ENCODE data around the gene S1PR5.

DNA sequence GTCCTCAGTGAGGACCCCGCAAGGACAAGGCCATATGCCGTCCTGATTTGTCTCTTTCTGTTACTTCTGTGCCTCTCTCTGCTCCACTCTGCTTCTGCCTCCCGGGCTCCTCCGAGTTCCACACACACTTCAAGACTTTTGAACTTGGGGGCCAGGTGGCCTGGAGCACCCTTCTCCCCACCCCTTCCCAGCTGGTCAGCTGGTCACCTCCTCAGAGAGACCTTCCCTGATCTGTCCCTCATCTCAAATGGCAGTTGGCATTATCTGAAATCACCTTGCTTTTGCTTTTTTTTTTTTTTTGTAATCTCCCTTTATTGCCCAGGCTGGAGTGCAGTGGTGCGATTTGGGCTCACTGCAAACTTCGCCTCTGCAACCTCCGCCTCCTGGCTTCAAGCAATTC is 2.2 kb upstream of the S1PR5 start:
- TF ChIP-seq SP1 (IDR thresholded peaks at IDR 0.05) (no peak), FOXA1 (IDR thresholded peaks at IDR 0.05) (no peak), FOXM1 (IDR thresholded peaks at IDR 0.05; ENCODE audit: borderline replicate concordance) (no peak), CTBP1 (IDR thresholded peaks at IDR 0.05; ENCODE audit: borderline replicate concordance) (no peak), SUZ12 (IDR thresholded peaks at IDR 0.05) (no peak), TARDBP (IDR thresholded peaks at IDR 0.05) (no peak), ELF4 (IDR thresholded peaks at IDR 0.05) (no peak), HDGF (IDR thresholded peaks at IDR 0.05; ENCODE audit: borderline replicate concordance) (no peak), BHLHE40 (IDR thresholded peaks at IDR 0.05; ENCODE audit: borderline replicate concordance) (no peak), FOXK2 (IDR thresholded peaks at IDR 0.05) (no peak)

Measured in HEK293T (cell line).